Measurements from ENCODE around the gene GYPC.
"Not testable (repeated sequence)": the region's sequence is repeated elsewhere in the genome, so short reads cannot be mapped to it uniquely, and the experiment has no call there.

The GYPC gene

DNA sequence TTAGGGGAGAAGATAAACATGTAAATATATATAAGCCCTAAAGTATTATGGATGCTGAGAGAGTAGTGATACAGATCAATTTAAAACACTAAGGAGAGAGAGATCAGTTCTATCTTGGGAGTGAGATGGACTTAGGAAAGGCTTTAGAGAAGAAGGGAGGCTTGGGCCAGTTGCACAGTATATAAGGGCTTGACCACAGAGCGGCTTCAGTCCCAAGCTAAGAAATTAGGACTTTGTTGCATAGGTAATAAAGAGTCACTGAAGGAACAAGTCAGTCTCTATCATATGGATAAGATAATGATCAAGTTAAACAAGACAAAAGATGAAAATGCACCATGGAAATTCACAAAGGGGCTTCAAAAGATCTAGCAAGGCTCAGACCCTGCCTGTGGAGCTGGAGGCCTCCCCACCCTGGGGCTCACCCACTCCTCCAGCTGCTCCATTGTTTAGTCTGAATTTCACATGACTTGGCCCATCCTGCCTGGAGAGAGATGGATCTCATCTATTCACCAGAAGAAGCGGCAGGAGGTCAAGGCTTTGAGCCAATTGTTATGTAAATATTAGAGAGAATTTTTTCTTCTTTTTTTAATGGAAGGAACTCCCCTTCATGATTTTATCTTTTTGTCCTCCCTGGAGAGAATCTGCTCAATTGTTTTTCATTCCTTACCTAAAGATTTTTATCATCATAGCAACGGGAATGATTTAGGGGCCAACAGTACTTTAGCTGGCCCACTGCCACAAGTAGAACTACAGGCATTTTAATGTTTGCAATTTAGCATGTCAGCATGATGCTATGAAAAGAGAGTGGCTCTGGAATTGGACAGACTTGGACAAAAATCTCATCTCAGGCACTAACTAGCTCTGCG is 44.0 kb downstream of the GYPC start:
- ATAC-seq: no peak
- DNase-seq: no peak

- DNase-seq (no peak), ATAC-seq (no peak)
Observed at GRCh38 chr2:126700677-126701076, 44.7 kb downstream of the GYPC start.

DNA sequence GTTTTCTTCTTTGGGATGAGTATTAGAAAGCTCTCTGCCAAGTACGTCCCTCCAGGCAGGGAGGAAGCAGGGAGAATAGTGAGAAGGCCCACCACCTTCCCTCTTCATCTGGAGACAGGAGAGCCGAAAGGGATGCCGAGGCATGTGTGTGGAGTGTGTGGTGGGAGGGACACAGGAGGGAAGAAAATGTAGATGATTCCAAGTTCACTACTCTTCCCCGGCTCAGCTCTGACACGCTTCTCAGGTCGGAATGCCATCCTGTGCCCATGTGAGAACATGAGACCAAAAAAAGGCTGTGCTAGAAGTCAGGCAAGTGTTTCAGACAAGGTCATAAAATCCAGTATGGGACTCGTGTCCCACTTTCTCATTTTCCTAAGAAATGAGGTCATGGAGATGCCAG is 47.4 kb downstream of the GYPC start:
- no peak for DNase-seq
- ATAC-seq: no peak

DNA sequence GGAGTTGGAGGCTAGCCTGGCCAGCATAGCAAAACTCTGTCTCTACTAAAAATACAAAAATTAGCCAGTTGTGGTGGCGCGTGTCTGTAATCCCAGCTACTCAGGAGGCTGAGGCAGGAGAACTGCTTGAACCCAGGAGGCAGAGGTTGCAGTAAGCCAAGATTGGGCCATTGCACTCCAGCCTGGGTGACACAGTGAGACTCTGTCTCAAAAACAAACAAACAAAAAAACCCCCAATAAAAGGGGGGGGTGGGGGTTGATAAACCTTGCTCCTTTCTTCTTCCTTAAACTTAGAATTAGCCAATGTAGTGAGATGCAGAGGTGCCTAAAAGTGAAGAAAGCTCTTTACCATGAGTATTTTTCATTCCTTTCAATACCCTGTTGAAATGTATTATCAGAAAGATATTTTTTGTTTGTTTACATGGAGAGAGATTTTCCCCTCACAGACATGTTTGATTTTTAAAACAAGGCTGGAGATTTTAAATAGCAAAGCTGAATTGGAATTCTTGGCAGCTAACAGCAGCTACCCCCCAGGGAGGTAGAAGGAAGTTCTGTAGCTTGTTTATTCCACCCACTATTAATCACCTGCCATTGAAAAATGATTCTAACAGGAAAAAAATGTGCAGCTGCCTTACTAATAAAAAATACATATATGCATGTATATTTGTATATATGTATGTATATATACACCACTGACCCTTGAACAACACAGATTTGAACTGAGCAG is 48.6 kb downstream of the GYPC start:
- no peak for DNase-seq
- ATAC-seq: no peak

GRCh38 chr2:126707191-126707590 is 51.2 kb downstream of the GYPC start:
- DNase-seq (no peak), ATAC-seq (no peak)

DNA sequence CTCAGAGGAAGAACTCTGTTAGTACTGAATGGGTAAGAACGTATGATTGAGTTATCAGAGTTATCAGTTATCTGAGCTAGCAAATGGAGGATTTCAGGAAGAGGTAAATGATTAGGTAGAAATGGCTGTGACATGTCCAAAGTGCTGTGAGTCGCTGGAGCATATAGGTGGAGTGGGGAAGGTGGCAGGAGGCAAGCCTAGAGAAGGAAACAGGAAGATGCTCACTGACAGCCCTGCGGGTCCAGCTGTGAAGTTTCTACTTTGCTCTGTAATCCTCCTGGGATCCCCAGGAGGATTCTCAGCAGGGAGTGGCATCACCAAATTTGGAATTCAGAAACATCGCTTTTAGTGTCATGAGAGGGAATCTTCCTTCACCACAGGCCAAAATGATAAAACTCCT is 52.0 kb downstream of the GYPC start:
- no peak for DNase-seq
- ATAC-seq: no peak

DNA sequence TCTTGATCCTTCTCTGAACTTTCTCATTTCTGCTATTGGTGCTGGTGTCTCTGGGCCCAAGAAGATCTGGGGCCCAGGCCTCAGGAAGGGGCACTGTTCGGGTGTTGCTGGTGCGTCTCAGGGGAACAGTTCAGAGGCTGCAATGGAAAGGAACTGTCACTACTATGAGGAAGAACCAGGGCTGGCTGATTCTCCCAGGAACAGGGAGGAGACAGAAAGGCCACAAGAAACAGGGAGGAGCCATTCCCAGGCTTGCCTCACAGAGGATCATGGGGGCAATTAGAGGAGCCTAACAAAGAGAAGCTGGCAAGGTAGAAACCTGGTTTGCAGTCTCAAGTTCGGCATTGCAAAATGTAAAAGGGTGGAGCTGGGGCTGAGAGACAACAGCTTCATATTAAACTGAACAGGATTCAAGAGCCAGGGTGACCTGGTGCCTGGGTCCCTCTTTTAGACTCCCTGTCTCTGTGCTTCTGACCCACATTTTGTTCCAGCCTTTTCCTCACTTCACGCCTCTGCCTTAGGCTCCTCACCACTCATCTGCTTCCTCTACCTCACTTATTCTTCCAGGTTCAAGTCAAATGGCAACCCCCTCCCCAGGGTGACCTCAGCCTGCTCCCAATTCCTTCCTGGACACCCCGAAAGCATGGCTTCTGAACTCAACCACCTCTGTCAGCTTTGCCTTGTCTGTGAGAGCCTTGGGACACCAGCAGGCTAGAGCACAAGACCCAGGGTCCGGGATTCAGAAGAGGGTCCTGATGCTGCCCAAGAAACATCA is 58.4 kb downstream of the GYPC start:
- ATAC-seq (no peak), DNase-seq (no peak)

DNA sequence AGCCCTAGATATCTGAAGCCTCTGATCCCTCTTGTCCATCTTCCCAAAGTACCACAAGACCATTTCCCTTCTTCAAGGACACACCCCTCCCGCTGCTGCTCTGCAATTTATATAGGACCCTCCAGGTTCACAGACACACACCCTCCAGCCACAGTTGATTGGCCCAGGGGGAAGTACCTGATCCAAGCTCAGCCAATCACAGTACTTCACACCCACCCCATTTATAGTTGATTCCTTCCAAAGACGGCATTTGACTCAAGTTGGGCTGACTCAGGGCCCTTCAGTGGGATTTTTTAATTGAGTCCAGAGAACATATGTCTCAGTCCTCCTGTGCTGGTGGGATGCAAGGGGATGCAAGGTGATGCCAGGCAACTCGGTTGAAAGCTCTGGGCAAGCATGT is 59.2 kb downstream of the GYPC start:
- no peak for ATAC-seq
- DNase-seq: no peak

DNA sequence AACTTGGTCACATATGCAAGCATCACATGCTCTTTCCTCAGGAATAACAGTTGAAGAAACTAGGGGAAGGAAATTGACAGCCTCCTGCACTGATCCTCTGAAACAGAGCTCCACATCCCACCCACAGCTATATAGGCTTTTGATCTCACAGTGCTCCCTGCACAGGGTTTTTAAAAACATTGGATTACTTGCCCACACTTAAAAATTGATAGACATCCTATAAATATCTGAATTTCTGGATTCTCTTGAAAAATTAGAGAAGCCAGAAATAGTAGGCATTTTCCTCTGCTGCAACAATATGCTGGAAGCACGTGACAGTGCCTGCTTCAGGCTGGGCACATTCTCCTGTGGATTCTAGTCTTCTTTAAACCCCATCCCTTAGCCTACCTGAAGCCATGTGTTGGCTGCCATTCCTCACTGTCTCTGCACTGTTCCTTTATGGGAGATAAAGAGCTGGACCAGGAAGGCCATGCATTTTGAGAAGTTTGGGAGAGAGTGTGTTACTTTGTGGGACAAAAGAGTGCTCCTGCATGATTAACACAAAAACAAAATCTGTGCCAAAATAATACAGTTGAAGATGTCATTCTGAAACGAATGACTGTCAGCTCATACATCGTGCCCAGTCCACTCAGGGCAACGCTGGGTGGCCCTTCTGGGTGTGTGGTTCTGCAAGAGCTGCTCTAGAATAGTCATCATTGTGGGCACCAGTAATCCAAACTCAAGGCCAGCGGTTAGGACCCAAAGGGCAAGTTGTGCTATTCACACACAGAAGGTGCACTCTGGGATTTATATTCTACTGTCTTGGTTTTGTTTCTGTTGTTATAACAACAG is 59.8 kb downstream of the GYPC start:
- ATAC-seq: no peak

DNA sequence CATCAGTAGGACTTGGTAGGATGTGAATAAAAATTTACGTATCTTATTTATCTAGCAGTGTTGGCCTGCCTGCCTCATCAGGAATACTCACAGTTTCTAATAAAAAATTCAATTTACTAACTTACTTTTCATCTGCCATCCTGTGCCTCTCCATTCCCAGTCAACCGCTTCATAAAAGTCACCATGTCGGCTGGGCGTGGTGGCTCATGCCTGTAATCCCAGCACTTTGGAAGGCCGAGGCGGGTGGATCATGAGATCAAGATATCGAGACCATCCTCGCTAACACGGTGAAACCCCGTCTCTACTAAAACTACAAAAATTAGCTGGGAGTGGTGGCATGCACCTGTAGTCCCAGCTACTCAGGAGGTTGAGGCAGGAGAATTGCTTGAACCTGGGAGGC is 61.3 kb downstream of the GYPC start:
- not testable (repeated sequence) for ATAC-seq, DNase-seq

More for the DNA sequence above, 59.8 kb downstream of the GYPC start:
- no peak for DNase-seq

DNA sequence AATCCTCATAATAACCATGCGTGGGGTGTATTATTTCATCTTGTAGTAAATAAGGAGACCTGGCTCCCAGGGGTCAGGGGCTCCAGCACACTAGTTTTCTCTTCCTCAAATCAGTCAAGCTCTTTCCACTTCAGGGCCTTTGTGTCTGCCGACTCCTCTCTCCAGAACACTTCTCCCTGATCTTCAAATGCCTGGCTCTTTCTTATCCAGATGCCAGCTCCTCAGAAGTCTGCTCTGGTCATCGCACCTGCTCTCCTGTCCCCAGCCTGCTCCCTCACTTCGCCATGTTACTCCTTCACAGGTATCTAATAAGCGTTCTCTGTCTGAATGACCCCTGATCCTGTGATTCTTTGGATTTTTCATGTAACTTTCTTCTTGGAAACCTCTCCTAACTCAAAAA is 62.0 kb downstream of the GYPC start:
- no peak for ATAC-seq
- no peak for DNase-seq

- ATAC-seq (no peak), DNase-seq (no peak)
Observed at GRCh38 chr2:126719191-126719832, 63.4 kb downstream of the GYPC start.

GRCh38 chr2:126719833-126720351 is 63.9 kb downstream of the GYPC start:
- no peak for ATAC-seq
- no peak for DNase-seq

DNA sequence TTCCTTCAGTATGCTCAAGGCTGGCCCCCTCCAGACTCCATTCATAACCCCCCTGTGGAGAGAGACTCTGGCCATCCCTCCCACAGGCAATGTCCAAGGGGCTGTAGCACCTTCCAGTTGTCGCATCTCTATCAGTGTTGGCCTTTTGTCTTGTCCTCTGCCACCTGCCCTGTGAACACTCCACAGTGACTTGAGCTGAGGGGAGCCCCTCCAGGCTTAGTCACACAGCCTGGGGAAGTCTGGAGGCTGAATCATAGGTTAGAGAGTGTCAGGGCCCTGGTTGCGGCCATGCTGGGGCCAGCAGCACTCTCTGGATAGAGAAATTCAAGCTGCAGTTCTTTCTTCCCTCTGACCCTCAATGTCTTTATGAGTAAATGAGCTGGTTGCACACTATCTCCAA is 64.7 kb downstream of the GYPC start:
- DNase-seq (no peak), ATAC-seq (peak; percentile 93)

GRCh38 chr2:126722081-126722480 is 66.1 kb downstream of the GYPC start:
- ATAC-seq (no peak), DNase-seq (no peak)

DNA sequence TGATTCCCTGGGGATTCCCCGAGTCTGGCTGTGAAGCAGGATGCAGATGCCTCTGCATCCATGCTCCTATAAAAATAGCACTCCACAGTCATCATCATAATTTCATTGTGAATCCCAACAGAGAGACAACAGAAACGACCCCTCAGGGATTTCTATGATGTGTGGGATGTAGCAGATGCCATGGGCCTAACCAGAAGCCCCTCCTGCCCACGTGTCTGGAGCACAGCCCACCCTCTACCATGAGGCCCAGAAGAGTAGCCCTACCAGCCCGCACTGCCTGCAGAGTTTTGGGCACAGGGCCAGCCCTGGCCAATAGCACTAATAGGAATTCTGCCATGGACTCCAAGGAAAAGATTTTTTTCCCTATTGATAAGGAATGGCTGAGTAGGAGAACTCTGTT is 66.6 kb downstream of the GYPC start:
- DNase-seq (no peak), ATAC-seq (no peak)

- ATAC-seq (no peak), DNase-seq (no peak)
Observed at GRCh38 chr2:126723281-126723815, 67.4 kb downstream of the GYPC start.

DNA sequence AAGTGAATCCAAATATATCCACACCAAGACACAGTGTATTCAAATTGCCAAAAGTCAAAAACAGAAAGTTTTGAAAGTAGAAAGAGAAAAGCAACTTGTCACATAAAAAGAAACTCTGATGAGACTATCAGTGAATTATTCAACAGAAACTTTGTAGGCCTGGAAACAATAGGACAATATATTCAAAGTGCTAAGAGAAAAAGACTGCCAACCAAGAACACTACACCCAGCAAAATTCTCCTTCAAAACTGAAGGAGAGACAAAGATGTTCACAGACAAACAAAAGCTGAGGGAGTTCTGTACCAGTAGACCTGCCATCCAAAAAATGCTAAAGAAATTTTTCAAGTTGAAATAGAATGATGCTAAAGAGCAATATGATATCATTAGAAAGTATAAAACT is 69.6 kb downstream of the GYPC start:
- DNase-seq: no peak
- no peak for ATAC-seq

DNA sequence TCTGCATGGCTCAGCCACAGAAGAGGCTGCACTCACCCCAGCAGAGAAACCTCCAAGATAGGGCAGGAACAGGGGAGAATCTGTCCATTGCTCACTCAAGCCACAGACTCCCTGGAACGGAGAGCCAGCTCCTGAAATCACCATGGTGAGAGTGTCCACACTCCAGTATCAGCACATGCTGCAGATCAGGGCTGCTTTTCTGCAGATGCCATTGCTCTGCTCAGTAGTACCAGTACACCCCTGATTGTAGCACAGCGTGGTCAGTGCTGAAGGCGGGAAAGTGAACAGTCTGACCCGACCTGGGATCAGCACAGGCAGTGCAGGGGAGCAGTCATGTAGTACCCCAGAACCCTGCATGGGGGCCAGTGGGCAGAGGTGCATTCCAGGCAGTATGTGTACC is 73.9 kb downstream of the GYPC start:
- no peak for DNase-seq

GRCh38 chr2:126730655-126731054 is 74.7 kb downstream of the GYPC start:
- no peak for ATAC-seq
- no peak for DNase-seq

More for the DNA sequence above, 73.9 kb downstream of the GYPC start:
- ATAC-seq: no peak

DNA sequence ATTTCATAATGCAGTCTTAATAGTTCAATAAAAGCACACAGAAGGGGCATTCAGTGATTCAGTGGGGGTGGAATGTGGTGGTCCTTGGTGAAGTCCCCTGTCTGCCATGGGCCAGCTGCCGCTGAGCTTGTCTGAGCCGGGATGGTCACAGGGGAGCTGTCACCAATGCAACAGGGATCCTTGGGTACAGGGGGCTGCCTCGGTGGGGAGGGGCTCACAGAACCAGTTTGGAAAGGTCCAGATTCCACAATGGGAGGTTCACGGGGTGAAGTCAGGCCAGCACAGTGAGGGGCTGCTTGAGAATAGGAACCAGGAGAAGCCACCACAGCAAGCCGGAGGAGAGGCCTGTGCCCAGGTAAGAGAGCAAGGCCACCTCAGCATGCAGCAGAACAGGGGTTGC is 75.4 kb downstream of the GYPC start:
- DNase-seq: no peak
- ATAC-seq: no peak
